HG03565 (cell line): ENCODE data around the gene TPO.
"Not testable (repeated sequence)": the region's sequence is repeated elsewhere in the genome, so short reads cannot be mapped to it uniquely, and the experiment has no call there.

Experiments used
- ATAC-seq: cut with Tn5 transposase; IDR thresholded peaks from one replicate; pipeline ENCODE4 v1.9.1; 2021; ENCODE audit warnings: mild to moderate bottlenecking, moderate library complexity; ENCODE audit not compliant: unreplicated experiment

Gene TPO

GRCh38 chr2:1577846-1578245 is 164.6 kb downstream of the TPO start:
- no peak for ATAC-seq

DNA sequence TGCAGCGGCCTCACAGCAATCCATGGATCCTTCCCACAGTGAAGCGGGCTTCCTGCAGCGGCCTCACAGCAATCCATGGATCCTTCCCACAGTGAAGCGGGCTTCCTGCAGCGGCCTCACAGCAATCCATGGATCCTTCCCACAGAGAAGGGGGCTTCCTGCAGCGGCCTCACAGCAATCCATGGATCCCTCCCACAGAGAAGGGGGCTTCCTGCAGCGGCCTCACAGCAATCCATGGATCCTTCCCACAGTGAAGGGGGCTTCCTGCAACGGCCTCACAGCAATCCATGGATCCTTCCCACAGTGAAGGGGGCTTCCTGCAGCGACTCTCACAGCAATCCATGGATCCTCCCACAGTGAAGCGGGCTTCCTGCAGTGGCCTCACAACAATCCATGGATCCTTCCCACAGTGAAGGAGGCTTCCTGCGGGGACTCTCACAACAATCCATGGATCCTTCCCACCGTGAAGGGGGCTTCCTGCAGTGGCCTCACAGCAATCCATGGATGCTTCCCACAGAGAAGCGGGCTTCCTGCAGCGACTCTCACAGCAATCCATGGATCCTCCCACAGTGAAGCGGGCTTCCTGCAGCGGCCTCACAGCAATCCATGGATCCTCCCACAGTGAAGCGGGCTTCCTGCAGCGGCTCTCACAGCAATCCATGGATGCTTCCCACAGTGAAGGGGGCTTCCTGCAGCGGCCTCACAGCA is 168.1 kb downstream of the TPO start:
- ATAC-seq = not testable (repeated sequence)

GRCh38 chr2:1581965-1582625 is 168.8 kb downstream of the TPO start:
- no peak for ATAC-seq

GRCh38 chr2:1582891-1583341 is 169.7 kb downstream of the TPO start:
- no peak for ATAC-seq

DNA sequence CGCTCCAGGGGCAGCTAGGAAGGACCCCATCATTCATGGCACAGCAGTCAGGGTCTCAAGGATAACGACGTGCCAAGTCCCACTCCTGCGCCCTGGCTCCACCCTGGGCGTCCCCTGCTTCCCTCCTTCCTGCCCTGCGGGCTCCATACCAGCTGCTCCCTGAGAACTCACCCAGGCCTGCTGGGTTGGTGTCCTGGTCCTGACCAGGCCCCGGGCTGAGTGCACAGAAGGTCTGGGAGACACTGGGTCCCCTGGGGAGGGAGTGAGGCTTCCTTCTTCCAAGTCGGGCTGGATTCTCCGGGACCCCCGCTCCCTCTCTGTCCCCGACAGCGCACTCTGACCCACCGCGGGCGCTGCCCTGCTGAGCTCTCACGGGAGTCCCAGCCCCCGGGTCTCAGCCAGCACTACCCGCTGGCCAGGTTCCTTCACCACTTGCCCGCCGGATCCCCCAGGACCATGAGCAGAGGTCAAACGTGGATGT is 170.8 kb downstream of the TPO start:
- ATAC-seq = no peak

GRCh38 chr2:1584691-1585485 is 171.6 kb downstream of the TPO start:
- no peak for ATAC-seq

GRCh38 chr2:1585635-1586034 is 172.4 kb downstream of the TPO start:
- no peak for ATAC-seq

GRCh38 chr2:1586251-1586922 is 173.1 kb downstream of the TPO start:
- ATAC-seq = no peak

DNA sequence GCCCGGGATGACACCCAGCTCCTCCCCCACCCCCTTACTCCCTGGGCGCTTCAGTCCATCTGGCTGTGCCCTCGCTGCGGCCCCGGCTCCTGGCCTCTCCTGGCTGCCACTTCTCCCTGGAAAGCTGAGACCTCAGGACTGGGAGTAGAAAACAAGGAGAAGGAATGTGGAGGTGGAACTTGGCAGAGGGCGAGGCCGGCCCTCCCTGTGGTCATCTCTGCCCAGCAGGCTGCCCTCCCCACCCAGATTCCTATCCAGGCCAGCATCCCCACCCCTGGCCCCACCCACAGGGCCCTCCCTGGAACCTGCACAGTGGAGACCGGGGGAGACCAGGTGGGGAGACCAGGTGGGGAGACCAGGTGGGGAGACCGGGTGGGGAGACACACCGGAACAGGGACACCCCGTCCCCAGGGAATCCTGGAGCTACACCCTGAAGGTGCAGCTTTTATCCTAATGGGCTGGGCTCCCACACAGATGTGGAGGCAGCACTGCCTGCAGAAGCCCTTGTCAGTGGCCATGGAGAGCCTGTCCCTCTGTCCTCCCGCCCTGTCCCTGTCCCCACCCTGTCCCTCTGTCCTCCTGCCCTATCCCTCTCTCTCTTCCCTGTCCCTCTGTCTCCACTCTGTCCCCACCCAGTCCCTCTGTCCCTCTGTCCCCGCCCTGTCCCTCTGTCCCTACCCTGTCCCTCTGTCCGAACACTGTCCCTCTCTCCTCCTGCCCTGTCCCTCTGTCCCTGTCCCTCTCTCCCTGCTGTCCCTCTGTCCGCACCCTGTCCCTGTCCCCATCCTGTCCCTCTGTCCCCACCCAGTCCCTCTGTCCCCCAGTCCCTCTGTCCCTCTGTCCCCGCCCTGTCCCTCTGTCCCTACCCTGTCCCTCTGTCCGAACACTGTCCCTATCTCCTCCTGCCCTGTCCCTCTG is 173.9 kb downstream of the TPO start:
- no peak for ATAC-seq

DNA sequence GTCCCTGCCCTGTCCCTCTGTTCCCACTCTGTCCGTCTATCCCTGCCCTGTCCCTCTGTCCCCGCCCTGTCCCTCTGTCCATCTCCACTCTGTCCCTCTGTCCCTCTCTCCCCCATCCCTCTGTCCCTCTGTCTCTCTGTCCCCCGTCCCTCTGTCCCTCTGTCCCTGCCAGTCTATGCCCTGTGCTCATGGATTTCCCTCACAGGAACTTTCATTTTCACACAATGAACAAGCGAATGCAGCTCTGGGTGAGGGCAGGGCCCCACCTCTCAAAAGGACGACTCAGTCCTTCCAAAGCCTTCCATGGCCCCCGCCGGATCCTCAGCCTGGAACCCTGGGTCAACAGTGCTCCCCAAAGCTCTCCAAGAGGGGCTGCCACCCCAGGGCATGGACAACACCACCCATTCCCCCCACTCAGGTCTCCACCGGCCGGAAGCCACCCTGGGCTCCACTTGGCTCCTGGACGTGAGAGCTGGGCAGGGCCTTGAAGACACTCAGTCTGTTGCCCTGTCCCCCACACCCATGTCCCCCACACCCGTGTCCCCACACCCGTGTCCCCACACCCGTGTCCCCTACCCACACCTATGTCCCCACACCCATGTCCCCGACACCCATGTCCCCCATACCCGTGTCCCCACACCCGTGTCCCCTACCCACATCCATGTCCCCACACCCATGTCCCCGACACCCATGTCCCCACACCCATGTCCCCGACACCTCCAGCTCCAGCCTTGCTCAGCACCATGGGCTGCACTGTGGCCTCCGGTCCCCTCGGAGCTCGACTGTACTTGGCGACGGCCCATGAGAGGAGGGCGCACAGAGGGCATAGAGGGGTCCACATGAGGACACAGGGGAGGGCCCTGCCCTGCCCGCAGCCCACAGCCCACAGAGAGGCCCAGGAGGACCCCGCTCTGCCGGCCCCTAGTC is 175.1 kb downstream of the TPO start:
- no peak for ATAC-seq

DNA sequence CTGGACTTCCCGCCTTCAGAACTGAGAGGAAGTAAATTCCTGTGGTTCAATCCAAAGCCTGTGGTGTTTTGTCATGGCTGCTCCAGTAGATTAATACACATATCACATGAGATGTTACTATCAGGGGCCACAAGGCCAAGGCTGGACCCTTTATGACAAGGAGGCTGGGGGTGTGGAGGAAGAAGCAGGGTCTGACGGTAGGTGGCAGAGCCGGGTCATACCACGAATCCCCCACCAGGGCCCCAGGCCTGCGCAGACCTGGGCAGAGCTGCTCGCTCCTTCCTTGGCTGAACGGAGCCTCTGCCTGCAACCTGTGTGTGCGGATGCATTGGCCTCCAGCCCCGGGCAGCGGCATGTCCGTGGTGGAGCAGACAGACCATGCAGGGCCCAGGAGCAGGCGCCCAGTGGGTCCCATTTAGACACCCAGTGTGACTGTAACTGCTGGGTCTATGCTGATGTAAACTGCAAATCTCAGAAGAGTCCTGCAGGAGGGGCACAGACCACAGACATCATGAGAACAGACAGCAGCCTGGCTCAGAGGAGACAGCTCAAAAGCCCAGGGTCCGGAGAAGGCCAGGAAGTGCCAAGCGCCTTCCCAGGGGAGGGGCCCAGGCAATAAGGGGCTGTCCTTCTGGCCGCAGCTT is 175.8 kb downstream of the TPO start:
- no peak for ATAC-seq

- ATAC-seq = no peak
Observed at GRCh38 chr2:1590596-1591460, 177.6 kb downstream of the TPO start.

DNA sequence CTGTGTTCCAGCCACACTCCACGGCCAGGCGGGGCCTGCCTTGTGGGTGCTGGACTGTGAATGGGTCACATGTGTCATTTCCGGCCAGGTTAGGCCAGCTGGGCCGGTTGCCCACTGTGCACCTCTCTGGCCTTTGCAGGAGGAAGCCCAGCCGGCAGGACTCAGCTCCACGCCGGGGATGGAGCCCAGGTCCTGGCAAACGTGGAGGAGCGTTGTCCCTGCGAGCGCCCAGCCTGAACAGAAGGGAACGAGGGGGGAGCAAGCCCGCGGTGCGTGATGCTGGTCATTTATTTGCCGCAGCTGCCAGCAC is 178.2 kb downstream of the TPO start:
- no peak for ATAC-seq
